HL-60 (cell line): Measurements from ENCODE around the gene THAP7.
A peak's percentile ranks its signal among the peaks of the same experiment; 100 is the strongest.

Experiments used
- DNase-seq, 2 experiments: peaks; one replicate each; pipeline ENCODE4 v3.0.0-alpha.2; 2010 to 2020; ENCODE audit warnings: low read depth in 1 of 2, low spot score in 1 of 2
- H3K27ac ChIP-seq: fragments of 250-450 bp; sonication (Bioruptor Pico); replicated peaks from 2 replicates; pipeline ENCODE4 v1.5.1; 2020; ENCODE audit warnings: mild to moderate bottlenecking, moderate library complexity
- H3K27me3 ChIP-seq: fragments of 250-450 bp; sonication (Bioruptor Pico); 2 replicates; pipeline ENCODE4 v1.5.1; 2021; ENCODE audit warnings: mild to moderate bottlenecking, moderate library complexity; ENCODE audit not compliant: insufficient read depth, poor library complexity, severe bottlenecking
- H3K4me3 ChIP-seq: replicated peaks from 2 replicates; pipeline ENCODE4 v1.5.1; 2011; ENCODE audit warnings: mild to moderate bottlenecking, control low read depth, low read length; ENCODE audit not compliant: insufficient read depth
- CTCF ChIP-seq: IDR thresholded peaks from one replicate; pipeline ENCODE4 v1.5.1; 2011; ENCODE audit warnings: low read length, control low read depth, inconsistent platforms; ENCODE audit not compliant: insufficient read depth
- GABPA ChIP-seq: IDR thresholded peaks from 2 replicates; pipeline ENCODE4 v1.6.1; 2012; ENCODE audit warnings: low read depth
- POLR2AphosphoS5 ChIP-seq: IDR thresholded peaks from 2 replicates; pipeline ENCODE4 v1.6.1; 2012; ENCODE audit warnings: low read depth
- REST ChIP-seq: IDR thresholded peaks from 2 replicates; pipeline ENCODE4 v1.6.1; 2012; ENCODE audit warnings: low read depth; ENCODE audit not compliant: insufficient replicate concordance
- SPI1 ChIP-seq: IDR thresholded peaks from 2 replicates; pipeline ENCODE4 v1.6.1; 2012; ENCODE audit warnings: low read depth, mild to moderate bottlenecking, borderline replicate concordance

The THAP7 gene

GRCh38 chr22:20983081-20983771 lies 18.7 kb downstream of the THAP7 start:
- no peak for DNase-seq
- H3K27ac ChIP-seq = no peak overlapping the region
- H3K4me3 ChIP-seq = peak overlapping the region; percentile 90

GRCh38 chr22:20982563-20982882 lies 19.4 kb downstream of the THAP7 start:
- Histone ChIP-seq H3K4me3 (peak overlapping the region; percentile 90), H3K27me3 (no peaks in the 10 kb centered on the region), H3K27ac (peak overlapping the region; percentile 85)
- DNase-seq = no peak
- TF ChIP-seq REST = no peak
- no peak for TF ChIP-seq SPI1

More at GRCh38 chr22:20983081-20983771, 18.7 kb downstream of the THAP7 start:
- no peak for TF ChIP-seq CTCF
- TF ChIP-seq SPI1 = no peak
- TF ChIP-seq GABPA = no peak
- TF ChIP-seq POLR2AphosphoS5 = no peak
- TF ChIP-seq REST = no peak
- H3K27me3 ChIP-seq = no peaks in the 10 kb centered on the region

GRCh38 chr22:20981787-20982562 lies 19.9 kb downstream of the THAP7 start, which contains the start of gene LZTR1:
Gene LZTR1, plus strand, starts transcription at chr22:20982297. Its CDS starts 75 bp downstream, at chr22:20982372.
- DNase-seq = peak; percentile 78 to 80
- Histone ChIP-seq H3K4me3 (peak within 1 kb of the TSS; percentile 90), H3K27ac (peak within 1 kb of the TSS; percentile 85), H3K27me3 (no peaks in the 10 kb centered on the region)
- peak; percentile 26 for TF ChIP-seq REST
- no peak for TF ChIP-seq SPI1
- peak; percentile 99 for TF ChIP-seq POLR2AphosphoS5
- TF ChIP-seq CTCF = peak; percentile 36
- no peak for TF ChIP-seq GABPA
